ENCODE results near the gene ESRP2. TPM values are rescaled to one million over a fixed set of nuclear protein-coding genes. Genes with fewer than 3 reads are reported as not detected.

The ESRP2 gene
- total and polyA plus RNA-seq, 9 of the 15 experiments (the other 6 are each of a cell fraction or from before 2014, with no cell fraction given), result 0.05 to 0.15 (median 0.07) TPM; not detected in 6

DNA sequence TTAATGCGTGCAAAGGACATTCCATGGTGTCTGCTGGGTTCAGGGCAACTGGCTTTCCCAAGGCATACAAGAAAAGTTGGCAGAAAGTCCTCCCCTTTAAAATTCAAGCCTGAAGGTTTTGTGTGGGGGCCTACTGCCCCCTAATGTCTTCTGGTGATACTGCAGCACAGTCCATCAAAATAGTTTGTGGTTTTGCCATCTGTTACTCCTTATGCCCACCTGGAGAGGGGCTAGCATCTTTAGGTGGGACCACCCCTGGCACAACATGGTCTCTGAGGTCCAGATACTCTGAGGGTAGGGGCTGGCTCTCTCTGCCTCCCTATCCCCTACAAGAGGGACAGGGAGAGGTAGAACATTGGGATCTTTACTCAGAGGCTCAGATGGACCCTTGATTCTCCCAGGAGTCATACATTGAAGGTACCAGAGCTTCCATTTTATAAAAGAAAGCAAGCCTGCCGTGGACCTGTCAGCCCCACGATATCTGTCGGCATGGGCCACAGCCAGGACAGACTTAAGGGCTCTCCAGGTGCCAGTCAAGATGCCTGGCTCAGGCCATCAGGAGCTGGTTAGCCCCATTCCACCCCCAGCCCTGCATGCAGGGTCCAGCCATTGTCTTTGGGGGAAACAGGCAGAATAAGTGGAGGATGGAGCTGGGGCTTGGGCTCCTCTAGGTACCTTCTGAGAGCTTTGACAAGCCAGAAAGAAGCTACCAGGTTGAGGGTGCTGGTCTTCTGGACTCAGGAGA is 6.3 kb downstream of the ESRP2 start (continued):
- TF ChIP-seq, protein P1, sequence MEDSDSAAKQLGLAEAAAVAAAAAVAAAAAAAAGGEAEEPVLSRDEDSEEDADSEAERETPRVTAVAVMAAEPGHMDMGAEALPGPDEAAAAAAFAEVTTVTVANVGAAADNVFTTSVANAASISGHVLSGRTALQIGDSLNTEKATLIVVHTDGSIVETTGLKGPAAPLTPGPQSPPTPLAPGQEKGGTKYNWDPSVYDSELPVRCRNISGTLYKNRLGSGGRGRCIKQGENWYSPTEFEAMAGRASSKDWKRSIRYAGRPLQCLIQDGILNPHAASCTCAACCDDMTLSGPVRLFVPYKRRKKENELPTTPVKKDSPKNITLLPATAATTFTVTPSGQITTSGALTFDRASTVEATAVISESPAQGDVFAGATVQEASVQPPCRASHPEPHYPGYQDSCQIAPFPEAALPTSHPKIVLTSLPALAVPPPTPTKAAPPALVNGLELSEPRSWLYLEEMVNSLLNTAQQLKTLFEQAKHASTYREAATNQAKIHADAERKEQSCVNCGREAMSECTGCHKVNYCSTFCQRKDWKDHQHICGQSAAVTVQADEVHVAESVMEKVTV (CRISPR knock-in tag; IDR thresholded peaks at IDR 0.05), result peak; percentile 55; the same call in 1 of the 2 replicates
- TF ChIP-seq CBX3 (IDR thresholded peaks at IDR 0.05; ENCODE audit: borderline replicate concordance in 1 of 2, low read length in 2 of 2) (no peak), PTTG1 (tag; IDR thresholded peaks at IDR 0.05; ENCODE audit: low read depth) (no peak), PHB (CRISPR knock-in tag; IDR thresholded peaks at IDR 0.05) (no peak), STAG1 (CRISPR knock-in tag; IDR thresholded peaks at IDR 0.05; ENCODE audit: borderline replicate concordance) (peak; percentile 19; the same call in 1 of the 2 replicates), RAD21 (CRISPR knock-in tag; conservative IDR thresholded peaks at IDR 0.05 in 1 of 2, IDR thresholded peaks at IDR 0.05 in 1 of 2) (peak; percentile 71 to 74), ATF1 (CRISPR knock-in tag; IDR thresholded peaks at IDR 0.05) (no peak), ATF1 (tag; IDR thresholded peaks at IDR 0.05) (no peak), BDP1 (IDR thresholded peaks at IDR 0.05; ENCODE audit: insufficient read depth, insufficient read length) (no peak), SMC3 (conservative IDR thresholded peaks at IDR 0.05; ENCODE audit: insufficient read depth, low read depth, low read length) (peak; percentile 67), HCFC1 (IDR thresholded peaks at IDR 0.05; ENCODE audit: low read depth, low read length) (no peak), KLF16 (IDR thresholded peaks at IDR 0.05) (0 out of 2 replicates have a peak, but pooled peaks have one; percentile 22), TSC22D4 (tag; IDR thresholded peaks at IDR 0.05) (no peak), NFIX (CRISPR knock-in tag; IDR thresholded peaks at IDR 0.05; ENCODE audit: low read depth) (no peak), ZNF780A (CRISPR knock-in tag; IDR thresholded peaks at IDR 0.05) (no peak), ZNF695 (CRISPR knock-in tag; IDR thresholded peaks at IDR 0.05) (no peak), SP2 (IDR thresholded peaks at IDR 0.05; ENCODE audit: extremely low read depth, low read depth, low read length, poor library complexity, severe bottlenecking) (no peak), GTF2F1 (IDR thresholded peaks at IDR 0.05; ENCODE audit: low read depth, low read length) (no peak), CC2D1A (IDR thresholded peaks at IDR 0.05) (peak; percentile 27; the same call in 1 of the 2 replicates)
- TF ChIP-seq, protein P2, sequence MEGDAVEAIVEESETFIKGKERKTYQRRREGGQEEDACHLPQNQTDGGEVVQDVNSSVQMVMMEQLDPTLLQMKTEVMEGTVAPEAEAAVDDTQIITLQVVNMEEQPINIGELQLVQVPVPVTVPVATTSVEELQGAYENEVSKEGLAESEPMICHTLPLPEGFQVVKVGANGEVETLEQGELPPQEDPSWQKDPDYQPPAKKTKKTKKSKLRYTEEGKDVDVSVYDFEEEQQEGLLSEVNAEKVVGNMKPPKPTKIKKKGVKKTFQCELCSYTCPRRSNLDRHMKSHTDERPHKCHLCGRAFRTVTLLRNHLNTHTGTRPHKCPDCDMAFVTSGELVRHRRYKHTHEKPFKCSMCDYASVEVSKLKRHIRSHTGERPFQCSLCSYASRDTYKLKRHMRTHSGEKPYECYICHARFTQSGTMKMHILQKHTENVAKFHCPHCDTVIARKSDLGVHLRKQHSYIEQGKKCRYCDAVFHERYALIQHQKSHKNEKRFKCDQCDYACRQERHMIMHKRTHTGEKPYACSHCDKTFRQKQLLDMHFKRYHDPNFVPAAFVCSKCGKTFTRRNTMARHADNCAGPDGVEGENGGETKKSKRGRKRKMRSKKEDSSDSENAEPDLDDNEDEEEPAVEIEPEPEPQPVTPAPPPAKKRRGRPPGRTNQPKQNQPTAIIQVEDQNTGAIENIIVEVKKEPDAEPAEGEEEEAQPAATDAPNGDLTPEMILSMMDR (IDR thresholded peaks at IDR 0.05 in 2 of 3, conservative IDR thresholded peaks at IDR 0.05 in 1 of 3; ENCODE audit: insufficient read depth in 2 of 3, low read depth in 1 of 3, low read length in 3 of 3), result peak; percentile 73 to 88 (median 87)
- TF ChIP-seq, protein P3, sequence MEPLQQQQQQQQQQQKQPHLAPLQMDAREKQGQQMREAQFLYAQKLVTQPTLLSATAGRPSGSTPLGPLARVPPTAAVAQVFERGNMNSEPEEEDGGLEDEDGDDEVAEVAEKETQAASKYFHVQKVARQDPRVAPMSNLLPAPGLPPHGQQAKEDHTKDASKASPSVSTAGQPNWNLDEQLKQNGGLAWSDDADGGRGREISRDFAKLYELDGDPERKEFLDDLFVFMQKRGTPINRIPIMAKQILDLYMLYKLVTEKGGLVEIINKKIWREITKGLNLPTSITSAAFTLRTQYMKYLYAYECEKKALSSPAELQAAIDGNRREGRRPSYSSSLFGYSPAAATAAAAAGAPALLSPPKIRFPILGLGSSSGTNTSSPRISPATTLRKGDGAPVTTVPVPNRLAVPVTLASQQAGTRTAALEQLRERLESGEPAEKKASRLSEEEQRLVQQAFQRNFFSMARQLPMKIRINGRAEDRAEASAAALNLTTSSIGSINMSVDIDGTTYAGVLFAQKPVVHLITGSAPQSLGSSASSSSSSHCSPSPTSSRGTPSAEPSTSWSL (CRISPR knock-in tag; IDR thresholded peaks at IDR 0.05; ENCODE audit: borderline replicate concordance), result no peak

Measured in K562 (cell line).